Measurements from ENCODE around the gene CAPN14. TPM values are rescaled to one million over a fixed set of nuclear protein-coding genes. Genes with fewer than 3 reads are reported as not detected.

The CAPN14 gene
- under 1 TPM; 0.33 to 0.34 TPM for total RNA-seq

GRCh38 chr2:31217465-31218200, at the start of gene CAPN14:
Gene CAPN14, minus strand, starts transcription at chr2:31217515. Its CDS starts 12,068 bp downstream, at chr2:31205447.

GRCh38 chr2:31233741-31234682, 16.7 kb upstream of the CAPN14 start, which contains the start of gene EHD3:
Gene EHD3, plus strand, starts transcription at chr2:31234152. Its CDS starts 470 bp downstream, at chr2:31234622.

GRCh38 chr2:31138037-31138962, 79.0 kb downstream of the CAPN14 start, which contains the start of gene GALNT14:
Gene GALNT14, minus strand, starts transcription at chr2:31138440. Its CDS starts 354 bp downstream, at chr2:31138086.

Small RNA genes within 50 kb of the gene (small RNA-seq; reads per million reads assigned to genes)
- gene RNA5SP90: 0 reads per million in 2 donors

Other genes with a start within 250 kb of the CAPN14 start
- 10 to 100 TPM; 12.0 to 31.6 TPM for gene GALNT14, start 79.1 kb downstream of the CAPN14 start, total RNA-seq
- gene EHD3, start 16.6 kb upstream of the CAPN14 start, total RNA-seq: 1 to 10 TPM; 5.3 to 7.6 TPM
- under 1 TPM in 1 of 2 donors, not detected in 1; under 0.01 TPM for gene XDH, start 197.2 kb upstream of the CAPN14 start, total RNA-seq

All from melanocyte of skin (primary cell).